Testis (tissue), 2 donors: ENCODE data around the gene ME1.

Experiments
- CTCF ChIP-seq, 3 experiments: fragments of 450-650 bp in 2 of 3; fragments of 200-600 bp in 1 of 3; sonication (generic) in 1 of 3; IDR thresholded peaks; one replicate each; pipeline ENCODE4 v1.5.1; 2016 to 2019; ENCODE audit warnings: antibody characterized with exemption in 3 of 3, mild to moderate bottlenecking in 2 of 3, moderate library complexity in 1 of 3
- POLR2A ChIP-seq: fragments of 450-650 bp; IDR thresholded peaks from one replicate; pipeline ENCODE4 v1.6.1; 2017; ENCODE audit warnings: antibody characterized with exemption, mild to moderate bottlenecking, moderate library complexity

DNA sequence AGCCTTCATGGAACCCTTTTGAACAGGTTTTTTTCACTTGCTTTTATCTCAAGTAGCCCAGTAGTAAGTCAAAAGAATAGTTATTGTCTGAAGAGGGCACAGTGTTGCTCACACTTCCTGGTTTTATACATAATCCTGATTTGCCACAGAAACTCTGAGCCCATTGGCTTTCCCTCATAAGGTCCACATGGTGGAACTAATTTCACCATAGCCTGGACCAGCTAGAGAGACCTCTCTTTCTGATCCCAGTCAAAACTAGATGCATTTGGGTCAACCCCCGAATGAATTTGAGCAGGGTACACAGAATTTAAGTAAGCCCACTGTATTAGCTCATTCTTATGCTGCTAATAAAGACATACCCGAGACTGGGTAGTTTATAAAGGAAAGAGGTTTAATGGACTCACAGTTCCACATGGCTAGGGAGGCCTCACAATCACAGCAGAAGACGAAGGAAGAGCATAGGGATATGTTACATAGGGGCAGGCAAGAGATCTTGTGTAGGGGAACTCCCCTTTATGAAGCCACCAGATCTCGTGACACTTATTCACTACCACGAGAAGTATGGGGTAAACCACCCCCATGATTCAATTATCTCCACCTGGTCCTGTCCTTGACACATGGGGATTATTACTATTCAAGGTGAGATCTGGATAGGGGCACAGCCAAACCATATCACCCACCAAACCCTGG lies 231.5 kb downstream of the ME1 start:
- TF ChIP-seq CTCF (IDR thresholded peaks at IDR 0.05), result no peak
- no peak for TF ChIP-seq POLR2A
